NOMO-1 (cell line): Measurements from ENCODE around the gene PRSS12.
"Not testable (repeated sequence)": the region's sequence is repeated elsewhere in the genome, so short reads cannot be mapped to it uniquely, and the experiment has no call there.

Experiments
- DNase-seq, 2 experiments: peaks; one replicate each; lab custom pipeline; 2025; ENCODE audit not compliant: unreplicated experiment in 2 of 2; lab: John Stamatoyannopoulos, UW

PRSS12 gene, protein sequence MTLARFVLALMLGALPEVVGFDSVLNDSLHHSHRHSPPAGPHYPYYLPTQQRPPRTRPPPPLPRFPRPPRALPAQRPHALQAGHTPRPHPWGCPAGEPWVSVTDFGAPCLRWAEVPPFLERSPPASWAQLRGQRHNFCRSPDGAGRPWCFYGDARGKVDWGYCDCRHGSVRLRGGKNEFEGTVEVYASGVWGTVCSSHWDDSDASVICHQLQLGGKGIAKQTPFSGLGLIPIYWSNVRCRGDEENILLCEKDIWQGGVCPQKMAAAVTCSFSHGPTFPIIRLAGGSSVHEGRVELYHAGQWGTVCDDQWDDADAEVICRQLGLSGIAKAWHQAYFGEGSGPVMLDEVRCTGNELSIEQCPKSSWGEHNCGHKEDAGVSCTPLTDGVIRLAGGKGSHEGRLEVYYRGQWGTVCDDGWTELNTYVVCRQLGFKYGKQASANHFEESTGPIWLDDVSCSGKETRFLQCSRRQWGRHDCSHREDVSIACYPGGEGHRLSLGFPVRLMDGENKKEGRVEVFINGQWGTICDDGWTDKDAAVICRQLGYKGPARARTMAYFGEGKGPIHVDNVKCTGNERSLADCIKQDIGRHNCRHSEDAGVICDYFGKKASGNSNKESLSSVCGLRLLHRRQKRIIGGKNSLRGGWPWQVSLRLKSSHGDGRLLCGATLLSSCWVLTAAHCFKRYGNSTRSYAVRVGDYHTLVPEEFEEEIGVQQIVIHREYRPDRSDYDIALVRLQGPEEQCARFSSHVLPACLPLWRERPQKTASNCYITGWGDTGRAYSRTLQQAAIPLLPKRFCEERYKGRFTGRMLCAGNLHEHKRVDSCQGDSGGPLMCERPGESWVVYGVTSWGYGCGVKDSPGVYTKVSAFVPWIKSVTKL

DNA sequence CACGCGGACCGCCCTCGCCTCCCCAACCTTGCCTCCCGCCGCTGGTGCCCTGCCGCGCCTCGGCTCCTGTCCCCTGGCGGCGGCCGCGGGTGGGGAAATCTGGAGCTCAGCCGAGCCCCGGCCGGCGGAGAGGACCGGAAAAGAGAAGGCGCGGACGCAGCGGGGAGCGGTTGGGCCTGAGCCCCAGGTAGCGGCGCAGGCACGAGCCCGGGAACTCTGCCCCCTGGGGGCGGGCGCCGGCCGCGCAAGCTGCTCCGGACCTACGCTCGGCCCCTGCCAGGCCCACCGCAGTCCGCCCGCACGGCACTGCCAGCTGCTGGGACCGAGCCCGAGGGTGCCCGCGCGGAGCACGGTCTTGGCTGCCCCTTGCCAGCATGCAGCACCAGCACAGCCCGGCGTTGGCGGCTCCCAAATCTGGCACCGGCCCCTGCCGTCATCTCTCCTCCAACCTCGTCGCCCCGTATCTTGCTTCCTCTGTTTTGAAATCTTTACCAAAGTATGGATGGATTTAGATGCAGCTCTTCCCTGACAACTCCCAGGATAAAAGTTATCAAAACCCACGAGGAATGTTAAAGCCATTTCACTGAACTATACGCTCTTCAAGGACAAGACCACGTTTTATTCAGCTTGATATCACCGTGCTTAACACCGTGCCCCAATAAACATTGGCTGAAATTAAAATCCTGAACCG is at the start of gene PRSS12:
Gene PRSS12 (minus strand): TSS at position 161 of the 691 bp plus-strand sequence. CDS start 283 bp downstream, outside the sequence.
- peak; percentile 78 to 95 for DNase-seq

DNA sequence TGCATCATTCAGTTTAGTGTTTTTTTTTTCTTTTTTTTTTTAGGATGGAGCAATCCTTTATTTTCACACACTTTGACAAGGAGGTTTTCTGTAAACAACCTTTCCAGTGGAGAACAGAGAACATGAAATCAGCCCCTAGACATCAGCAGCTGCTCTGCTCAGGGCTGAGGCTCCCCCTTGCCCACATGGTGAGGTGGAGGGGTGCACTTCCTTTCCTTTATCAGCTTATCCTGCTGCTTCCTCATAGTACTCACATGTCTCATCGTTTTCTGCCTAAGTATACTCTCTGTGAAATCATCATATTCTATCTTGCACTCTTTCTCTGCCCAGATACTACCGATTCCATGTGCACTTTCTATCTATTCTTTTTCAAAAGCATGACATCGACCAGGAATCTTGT is 47.6 kb upstream of the PRSS12 start:
- DNase-seq = peak in 1 of 2 experiments; percentile 17

DNA sequence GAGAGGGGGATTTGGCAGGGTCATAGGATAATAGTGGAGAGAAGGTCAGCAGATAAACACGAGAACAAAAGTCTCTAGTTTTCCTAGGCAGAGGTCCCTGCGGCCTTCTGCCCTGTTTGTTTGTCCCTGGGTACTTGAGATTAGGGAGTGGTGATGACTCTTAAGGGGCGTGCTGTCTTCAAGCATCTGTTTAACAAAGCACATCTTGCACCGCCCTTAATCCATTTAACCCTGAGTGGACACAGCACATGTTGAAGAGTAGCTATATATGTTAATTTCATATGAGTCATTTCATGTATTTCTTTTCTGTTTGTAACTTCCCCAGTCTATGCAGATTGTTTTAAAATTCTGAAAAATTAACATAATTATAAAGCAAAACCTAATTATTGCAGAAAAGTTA is 47.1 kb upstream of the PRSS12 start:
- DNase-seq = not testable (repeated sequence)

DNA sequence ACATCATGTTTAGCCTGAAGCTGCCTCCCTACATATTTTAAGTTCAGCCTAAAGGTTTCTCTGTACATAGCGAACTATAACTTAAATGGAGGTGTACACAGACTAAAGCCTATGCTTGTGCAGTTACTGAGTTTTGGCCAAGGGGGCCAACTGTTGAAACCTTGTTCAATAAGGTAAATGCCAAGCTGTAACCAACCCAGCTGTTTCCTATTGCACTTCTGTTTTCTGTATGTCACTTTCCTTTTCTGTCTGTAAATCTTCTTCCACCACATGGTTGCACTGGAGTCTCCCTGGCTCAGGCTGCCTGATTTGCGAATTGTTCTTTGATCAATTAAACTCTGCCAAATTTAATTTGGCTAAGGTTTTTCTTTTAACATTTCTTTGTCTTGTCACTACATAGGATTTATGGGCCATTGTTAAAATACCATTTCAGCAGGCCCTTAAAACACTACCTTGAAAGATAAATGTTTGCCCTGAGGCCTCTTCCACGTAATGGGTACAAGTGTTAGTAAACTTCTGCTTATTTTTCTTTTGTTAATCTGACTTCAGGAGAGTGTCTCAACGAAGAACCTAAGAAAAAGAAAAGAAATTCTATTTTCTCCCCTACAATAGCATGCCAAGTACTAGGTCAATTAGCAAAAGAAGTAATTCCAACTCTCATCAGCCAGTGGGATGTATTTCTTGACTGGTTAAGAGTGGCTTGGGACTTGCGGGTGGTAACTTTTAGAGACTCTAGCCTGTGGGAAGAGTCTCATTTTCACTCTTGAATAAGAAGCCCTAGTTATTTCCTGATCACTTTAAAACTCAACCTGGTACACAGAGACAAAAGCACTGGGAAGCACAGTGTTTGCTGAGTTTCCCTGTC is 45.7 kb upstream of the PRSS12 start:
- DNase-seq = peak; percentile 68 to 89

DNA sequence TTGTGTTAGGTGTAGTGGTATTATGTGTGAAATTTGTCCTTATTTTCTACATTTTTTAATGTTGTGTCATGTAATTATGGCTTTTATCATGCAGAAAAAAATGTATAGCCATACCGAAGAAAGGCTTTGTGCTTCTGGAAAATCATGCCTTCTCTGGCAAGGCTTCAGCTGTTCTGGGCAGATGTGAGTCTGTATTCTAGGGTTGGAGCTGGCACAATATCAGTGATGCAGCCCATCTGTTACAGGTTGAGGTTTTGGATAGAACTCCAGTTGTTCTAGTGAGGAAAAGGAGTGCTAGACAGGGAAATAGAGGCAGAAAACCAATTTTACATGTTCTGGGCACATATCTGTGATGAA is 44.8 kb upstream of the PRSS12 start:
- no peak for DNase-seq

DNA sequence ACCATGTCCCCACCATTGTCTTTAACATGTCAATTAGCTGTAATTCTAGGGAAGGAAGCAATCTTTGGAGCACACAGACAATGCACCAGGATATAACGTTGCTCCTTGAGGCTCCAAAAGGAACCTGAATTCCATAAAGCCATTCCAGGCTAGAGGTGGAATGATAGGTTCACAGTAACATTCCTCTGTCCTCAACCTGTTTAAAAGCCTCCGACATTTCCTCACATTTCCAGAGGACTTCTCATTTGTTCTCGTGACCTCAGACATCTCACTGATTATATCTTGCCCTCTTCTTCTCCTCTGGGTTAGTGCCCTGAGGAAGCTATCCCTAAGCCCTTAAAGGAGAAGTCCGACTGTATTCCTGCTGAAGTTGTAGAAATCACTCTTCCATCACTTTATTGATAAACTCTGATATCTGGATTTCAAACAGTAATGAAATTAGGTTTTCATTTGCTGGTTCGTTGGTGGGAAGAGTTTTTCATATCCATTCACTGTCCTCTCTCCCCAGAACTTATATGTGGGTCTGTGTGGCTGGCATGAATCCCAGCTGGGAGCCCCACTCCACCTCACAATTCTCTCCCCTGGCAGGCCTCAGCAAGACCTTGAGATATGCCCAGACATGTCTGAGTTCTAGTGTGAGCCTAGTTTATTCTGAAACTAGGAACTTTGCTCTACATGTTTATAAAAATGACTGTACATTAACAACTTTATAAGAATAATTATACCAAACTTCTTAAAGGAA is 44.2 kb upstream of the PRSS12 start:
- no peak for DNase-seq

DNA sequence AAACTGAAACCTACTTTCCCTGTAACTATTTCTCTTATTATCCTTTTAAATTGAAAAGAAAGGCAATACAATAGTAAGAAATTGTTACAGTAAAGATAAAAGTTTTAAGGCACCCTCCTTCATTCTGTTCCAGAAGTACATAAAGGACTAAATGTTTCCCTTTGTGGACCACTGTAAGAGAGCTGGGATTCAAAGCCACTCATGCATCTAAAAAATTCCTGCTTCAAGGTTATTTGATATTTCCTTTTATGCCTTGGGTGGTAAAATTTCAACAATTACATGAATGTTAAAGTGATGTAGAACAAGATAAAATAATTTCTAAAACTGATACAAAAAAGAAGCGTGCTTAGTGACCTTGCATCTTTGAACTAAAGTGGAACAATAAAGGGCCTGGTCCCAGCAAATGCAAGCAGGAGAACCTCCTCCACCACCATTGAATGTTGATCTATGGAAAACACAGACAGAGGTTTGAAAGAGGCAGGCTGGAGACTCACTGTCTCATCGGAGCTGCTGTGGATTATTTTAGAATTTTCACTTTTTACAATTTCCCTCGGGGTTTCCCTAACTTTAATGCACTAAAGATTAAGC is 42.3 kb upstream of the PRSS12 start:
- no peak for DNase-seq

DNA sequence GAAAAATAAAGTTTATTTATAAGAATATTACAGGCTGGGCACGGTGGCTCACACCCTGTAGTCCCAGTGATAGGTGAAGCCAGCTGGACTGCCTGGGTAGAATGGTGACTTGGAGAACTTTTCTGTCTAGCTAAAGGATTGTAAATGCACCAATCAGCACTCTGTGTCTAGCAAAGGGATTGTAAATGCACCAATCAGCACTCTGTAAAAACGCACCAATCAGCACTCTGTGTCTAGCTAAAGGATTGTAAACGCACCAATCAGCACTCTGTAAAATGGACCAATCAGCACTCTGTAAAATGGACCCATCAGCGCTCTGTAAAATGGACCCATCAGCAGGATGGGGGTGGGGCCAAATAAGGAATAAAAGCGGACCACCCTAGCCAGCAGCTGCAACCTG is 39.7 kb upstream of the PRSS12 start:
- not testable (repeated sequence) for DNase-seq

DNA sequence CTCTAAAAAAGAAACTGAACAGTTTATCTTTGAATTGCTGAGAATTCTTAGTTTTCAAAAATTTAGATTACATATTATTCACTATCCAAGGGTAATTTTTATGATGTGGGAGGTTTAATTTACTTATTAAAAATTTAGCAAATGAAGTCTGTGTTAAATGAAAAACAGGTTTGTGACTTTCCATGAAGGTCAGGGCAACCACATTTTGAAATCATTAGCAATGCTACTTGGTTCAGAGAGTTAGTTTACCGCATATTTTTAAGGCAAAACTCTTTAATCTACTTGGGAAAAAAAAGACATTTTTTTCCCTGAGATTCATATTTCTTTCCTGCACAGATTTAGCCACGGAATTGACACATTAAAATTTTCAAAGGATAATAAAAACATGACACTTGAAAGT is 37.3 kb upstream of the PRSS12 start:
- DNase-seq = no peak

DNA sequence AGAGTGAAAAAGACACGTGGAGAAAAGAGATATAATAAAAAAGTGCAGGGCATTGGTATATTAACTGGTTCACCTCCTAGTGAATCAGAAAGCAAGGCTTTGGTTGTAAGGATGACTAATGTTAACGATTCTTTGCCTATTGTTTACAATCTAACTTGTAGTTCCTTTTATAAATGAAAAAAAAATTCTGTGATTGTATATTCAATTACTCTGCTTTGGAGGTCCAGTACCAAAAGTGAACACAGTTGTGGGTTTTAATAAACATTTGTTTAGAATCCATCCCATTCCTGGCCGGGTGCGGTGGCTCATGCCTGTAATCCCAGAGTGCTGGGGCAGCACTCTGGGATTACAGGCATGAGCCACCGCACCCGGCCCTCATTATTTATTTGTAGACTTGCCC is 36.9 kb upstream of the PRSS12 start:
- DNase-seq = no peak

DNA sequence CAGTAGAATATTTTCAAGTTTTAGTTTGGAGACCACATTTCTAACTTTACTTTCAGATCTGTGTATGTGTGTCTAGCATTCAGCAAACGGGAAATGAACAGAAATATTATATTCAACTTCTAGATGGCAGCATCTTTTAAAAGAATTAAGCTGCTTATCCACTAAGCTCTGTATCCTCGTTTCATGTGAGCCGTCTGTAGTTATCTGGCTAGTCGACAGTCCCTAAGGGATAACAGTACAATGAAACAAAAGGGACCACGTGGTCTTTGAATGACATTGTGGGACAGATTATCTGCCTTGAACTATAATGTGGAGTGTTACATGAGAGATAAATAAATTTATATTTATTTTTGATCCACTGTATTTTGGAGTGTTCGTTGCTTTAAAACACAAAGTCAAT is 35.8 kb upstream of the PRSS12 start:
- no peak for DNase-seq

DNA sequence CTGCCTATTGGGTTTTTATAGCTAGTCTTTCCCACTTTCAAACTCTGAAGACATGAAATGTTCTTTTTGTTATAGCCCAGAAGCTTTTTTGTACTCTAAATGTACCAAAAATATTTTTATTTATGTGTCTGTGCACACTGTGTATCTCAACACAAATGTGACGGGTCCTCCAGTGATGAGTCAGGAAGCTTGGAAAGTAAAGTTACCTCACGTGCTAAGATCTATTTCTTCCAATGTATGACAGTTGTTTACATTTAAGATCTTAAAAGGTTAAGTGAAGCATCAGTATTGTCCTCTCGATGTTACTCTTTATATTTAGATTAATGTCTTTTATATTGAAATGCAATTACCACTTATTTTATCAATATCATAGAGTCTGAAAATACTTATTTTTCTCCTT is 29.1 kb upstream of the PRSS12 start:
- DNase-seq = no peak

DNA sequence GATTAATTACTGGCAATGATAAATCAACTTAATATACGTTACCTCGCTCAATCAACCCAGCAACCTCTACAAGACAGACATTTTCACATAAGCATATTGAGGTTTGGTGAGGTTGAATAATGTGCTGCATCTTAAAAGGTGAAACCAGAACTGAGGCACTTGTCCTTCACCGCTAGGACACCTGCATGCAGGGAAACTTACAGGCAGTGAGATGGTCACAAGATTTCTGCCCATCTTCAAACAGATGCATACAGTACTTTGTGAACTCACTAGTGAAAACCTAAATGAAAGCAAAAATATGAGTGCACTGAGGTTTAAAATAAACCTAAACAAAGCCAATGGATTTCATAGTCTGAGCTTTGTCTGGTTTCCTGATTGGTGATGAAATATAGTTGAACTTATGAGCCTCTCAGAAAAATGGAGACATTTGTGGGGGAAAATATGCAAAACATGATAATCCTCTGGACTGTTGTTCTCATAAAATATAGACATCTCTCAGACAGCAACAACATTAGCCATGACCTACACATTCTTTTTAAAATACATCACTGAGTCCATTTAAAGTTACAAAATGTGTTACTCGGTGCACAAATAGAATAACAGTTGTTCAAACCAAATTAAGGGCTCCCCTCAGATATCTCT is 20.9 kb upstream of the PRSS12 start:
- no peak for DNase-seq

DNA sequence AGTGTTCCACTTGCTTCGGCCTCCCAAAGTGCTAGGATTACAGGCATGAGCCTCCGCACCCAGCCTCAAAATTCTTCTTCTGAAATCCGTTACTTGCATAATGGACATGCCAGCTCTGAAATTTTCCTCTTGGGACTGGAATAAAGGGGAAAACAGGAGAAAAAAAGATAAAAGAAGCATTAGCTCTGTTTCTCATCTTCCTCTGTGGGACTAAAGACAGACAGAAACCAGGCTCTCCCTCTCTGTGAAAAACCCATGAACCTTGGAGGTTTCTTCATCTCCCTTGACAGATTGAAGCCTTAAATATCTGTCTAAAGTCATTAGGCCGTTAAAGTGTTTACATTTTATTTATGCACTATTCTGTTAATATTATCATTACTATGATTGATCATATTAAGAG is 19.4 kb upstream of the PRSS12 start:
- no peak for DNase-seq

DNA sequence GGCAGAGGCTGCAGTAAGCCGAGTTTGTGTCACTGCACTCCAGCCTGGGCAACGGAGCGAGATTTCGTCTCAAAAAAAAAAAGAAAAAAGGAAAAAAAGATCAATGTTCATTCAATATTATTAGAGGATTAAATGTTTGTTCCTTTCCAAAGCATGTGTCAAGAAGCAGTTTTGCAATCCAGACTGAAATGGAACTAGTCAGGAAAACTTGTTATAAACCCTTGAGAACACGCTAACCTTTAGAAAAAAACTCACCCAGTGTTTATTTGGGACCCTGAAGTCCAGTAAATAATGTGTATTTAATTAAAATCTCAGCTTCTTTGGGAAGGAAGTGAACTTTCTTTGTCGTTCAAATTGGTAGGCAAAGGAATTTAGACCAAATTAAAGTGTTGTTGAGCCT is 16.4 kb upstream of the PRSS12 start:
- DNase-seq = no peak

DNA sequence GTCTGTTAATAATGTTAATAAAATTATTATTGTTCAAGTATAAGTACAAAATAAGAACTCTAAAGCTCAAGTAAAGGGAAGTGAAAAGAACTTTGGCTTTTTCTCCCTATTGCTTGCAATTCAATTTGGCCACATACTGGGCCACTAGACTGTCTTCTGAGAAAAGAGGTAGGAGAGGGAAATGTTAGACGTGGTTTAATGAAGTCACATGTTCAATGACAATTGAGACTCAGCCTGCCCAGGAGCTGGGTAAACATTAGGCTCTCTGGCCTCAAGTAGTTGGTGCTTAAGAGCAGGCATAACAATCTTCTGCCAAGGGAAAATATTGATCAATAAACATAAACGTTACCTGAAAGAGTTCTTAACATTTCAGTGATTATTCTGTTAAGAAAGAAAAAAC is 15.1 kb upstream of the PRSS12 start:
- DNase-seq = peak; percentile 38 to 75

DNA sequence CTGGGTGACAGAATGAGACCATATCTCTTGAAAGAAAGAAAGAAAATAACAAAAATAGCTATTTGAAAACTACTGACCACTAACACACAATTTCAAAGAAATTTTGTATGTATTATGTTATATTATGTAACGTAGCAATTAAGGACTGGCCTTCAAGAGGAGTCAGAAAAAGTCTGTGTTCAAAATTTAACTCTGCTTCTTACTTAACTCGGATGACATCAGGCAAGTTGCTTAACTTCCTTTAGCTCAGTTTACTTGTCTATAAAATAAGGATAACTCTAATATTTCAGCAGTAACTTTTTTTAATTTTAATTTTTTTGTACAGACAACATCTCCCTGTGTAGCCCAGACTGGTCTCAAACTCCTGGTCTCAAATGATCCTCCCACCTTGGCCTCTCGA is 14.6 kb upstream of the PRSS12 start:
- peak in 1 of 2 experiments; percentile 62 for DNase-seq

DNA sequence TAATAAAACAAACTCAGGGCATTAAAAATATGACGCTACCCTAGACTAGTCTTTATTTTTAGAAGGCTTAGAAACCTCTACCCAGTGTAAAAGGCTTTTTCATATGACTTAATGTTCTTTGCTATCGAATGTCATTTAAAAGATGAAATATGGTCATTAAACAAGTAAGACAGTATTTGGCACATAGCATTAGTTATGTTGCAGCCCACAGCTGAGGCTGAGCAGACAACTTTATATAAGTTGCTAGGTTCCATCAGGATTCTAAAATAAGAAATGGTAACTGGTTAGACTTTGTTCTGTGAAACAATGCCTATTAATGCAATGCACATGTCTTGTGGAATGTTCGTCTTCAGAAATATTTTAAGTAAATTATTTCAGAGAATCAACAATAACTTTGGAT is 10.4 kb upstream of the PRSS12 start:
- no peak for DNase-seq

DNA sequence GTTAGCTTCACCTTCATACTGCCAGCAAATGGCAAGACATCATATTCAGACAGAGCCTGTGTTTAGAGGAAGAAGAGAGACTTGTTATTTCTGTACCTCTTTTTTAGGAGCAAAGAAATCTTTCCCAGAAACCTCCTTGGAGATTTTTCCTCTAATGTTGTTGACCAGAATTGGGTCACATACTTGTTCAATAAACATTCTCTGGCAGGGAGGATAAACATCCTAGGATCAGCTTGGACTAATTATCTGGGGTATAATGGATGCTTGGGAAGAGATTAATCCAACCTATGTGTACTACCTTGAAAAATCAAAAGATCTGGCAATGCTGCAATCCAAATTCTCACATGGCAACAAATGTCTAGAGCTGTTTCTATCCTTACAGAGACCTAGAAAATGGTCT is 8.4 kb upstream of the PRSS12 start:
- no peak for DNase-seq
